Measurements from ENCODE around the gene ACTR1B.

DNA sequence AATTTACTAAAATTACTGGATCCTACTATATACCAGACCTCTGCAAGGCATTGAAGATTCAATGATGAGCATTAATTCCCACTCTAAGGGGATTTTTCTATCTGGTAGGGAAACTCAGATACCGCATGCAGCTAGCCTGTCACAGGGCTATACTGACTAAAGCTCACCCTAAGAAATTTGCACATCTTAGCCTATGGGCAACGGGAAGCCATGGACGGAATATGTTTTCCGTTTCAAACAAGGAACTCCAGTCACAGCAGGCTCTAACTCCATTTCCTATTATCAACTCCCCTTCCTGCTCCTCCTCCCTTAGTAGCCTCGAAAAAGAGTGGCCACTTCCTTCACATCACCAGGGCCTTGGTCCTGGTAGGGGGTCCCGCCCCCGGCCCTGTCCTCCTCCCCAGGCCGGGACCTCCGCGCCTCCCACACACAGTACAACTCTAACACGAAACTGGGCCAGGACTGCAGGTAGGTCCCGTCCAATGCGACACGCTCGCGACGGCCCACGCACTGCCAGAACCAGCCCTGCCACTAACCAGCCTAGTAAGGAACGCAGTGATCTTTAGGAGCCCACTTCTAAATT is 18.6 kb downstream of the ACTR1B start:
- TF ChIP-seq, protein P1, sequence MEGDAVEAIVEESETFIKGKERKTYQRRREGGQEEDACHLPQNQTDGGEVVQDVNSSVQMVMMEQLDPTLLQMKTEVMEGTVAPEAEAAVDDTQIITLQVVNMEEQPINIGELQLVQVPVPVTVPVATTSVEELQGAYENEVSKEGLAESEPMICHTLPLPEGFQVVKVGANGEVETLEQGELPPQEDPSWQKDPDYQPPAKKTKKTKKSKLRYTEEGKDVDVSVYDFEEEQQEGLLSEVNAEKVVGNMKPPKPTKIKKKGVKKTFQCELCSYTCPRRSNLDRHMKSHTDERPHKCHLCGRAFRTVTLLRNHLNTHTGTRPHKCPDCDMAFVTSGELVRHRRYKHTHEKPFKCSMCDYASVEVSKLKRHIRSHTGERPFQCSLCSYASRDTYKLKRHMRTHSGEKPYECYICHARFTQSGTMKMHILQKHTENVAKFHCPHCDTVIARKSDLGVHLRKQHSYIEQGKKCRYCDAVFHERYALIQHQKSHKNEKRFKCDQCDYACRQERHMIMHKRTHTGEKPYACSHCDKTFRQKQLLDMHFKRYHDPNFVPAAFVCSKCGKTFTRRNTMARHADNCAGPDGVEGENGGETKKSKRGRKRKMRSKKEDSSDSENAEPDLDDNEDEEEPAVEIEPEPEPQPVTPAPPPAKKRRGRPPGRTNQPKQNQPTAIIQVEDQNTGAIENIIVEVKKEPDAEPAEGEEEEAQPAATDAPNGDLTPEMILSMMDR (IDR thresholded peaks at IDR 0.05; ENCODE audit: insufficient read depth, low read depth, low read length) = no peak
- TF ChIP-seq EZH2 (IDR thresholded peaks at IDR 0.05; ENCODE audit: insufficient read depth, low read length) = no peak

All from astrocyte (in vitro differentiated cells and primary cell).